Measurements from ENCODE around the gene WDR45. TPM values are rescaled to one million over a fixed set of nuclear protein-coding genes. Genes with fewer than 3 reads are reported as not detected.

Gene WDR45
- total and polyA plus RNA-seq, 2 of the 13 experiments (the other 11 are each of a cell fraction or from before 2014, with no cell fraction given), result 16.4 to 65.5 TPM

DNA sequence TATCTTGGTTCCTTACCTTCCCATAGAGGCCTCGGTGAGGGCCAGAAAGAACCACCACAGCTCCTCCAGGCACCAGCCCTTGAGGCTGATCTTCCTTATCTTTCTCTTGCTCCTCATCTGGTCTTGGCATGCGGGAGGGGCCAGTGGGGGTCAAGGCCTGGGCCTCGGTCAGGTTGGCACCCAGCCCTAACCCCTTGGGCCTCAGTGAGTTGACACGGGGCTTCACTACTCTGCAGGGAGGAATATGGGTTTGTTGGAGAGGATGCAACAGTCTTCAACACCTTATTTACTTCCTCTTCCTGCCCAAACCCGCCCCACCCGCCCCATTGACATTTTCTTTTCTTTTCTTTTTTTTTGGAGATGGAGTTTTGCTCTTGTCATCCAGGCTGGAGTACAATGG is 37.9 kb upstream of the WDR45 start:
- Histone ChIP-seq H3K4me3 (replicated peaks in 1 of 3; ENCODE audit: insufficient read depth in 1 of 3, low read depth in 2 of 3, low read length in 3 of 3) (no peak overlapping the region), H2AFZ (ENCODE audit: low read length) (no peak overlapping the region), H4K20me1 (ENCODE audit: insufficient read depth, low read length) (no peaks in the 10 kb centered on the region), H3K36me3 (replicated peaks in 1 of 2; ENCODE audit: control insufficient read depth in 1 of 2, insufficient read depth in 2 of 2, low read length in 2 of 2) (peaks cover 2 to 24% of the 10 kb centered on the region in 2 experiments; a peak in 4 of 5 replicates), H3K9ac (ENCODE audit: insufficient read depth, low read depth, low read length) (no peak overlapping the region), H3K4me2 (ENCODE audit: low read depth, low read length) (no peak overlapping the region), H3K27ac (ENCODE audit: extremely low read length, insufficient read depth, low read length) (no peak overlapping the region), H3K27me3 (ENCODE audit: control insufficient read depth in 1 of 2, insufficient read depth in 2 of 2, low read length in 2 of 2) (no peaks in the 10 kb centered on the region), H3K9me3 (ENCODE audit: low read length) (no peaks in the 10 kb centered on the region), H3K4me1 (ENCODE audit: insufficient read depth, low read length) (peaks cover 16% of the 10 kb centered on the region), H3K79me2 (ENCODE audit: insufficient read depth, low read length) (peaks cover 7% of the 10 kb centered on the region)
- DNase-seq (ENCODE audit: low spot score) (no peak), FAIRE-seq (no peak), ATAC-seq (no peak)
- intact Hi-C loops (cut with micrococcal nuclease; ENCODE audit: unreplicated experiment) (no loop called here), in situ Hi-C loops (cut with HindIII; ENCODE audit: extremely low pct_ligation_motif_present, low pct_unique_long_range_greater_than_20kb) (no loop called here)
- WGBS (ENCODE audit: low lambda C conversion rate), result 100% methylated on average over 4 of the region's 6 CpGs
- ChIA-PET CTCF (ENCODE audit: low intra/inter-chr PET ratio, low total read pairs) (no interaction called here), POLR2A (no interaction called here)
- BruUV-seq (replicated peaks), result no TSS peak
- no peak for TF ChIP-seq SOX6 (IDR thresholded peaks at IDR 0.05)
- no peak for TF ChIP-seq SOX6 (CRISPR knock-in tag; IDR thresholded peaks at IDR 0.05)
- TF ChIP-seq, protein P1, sequence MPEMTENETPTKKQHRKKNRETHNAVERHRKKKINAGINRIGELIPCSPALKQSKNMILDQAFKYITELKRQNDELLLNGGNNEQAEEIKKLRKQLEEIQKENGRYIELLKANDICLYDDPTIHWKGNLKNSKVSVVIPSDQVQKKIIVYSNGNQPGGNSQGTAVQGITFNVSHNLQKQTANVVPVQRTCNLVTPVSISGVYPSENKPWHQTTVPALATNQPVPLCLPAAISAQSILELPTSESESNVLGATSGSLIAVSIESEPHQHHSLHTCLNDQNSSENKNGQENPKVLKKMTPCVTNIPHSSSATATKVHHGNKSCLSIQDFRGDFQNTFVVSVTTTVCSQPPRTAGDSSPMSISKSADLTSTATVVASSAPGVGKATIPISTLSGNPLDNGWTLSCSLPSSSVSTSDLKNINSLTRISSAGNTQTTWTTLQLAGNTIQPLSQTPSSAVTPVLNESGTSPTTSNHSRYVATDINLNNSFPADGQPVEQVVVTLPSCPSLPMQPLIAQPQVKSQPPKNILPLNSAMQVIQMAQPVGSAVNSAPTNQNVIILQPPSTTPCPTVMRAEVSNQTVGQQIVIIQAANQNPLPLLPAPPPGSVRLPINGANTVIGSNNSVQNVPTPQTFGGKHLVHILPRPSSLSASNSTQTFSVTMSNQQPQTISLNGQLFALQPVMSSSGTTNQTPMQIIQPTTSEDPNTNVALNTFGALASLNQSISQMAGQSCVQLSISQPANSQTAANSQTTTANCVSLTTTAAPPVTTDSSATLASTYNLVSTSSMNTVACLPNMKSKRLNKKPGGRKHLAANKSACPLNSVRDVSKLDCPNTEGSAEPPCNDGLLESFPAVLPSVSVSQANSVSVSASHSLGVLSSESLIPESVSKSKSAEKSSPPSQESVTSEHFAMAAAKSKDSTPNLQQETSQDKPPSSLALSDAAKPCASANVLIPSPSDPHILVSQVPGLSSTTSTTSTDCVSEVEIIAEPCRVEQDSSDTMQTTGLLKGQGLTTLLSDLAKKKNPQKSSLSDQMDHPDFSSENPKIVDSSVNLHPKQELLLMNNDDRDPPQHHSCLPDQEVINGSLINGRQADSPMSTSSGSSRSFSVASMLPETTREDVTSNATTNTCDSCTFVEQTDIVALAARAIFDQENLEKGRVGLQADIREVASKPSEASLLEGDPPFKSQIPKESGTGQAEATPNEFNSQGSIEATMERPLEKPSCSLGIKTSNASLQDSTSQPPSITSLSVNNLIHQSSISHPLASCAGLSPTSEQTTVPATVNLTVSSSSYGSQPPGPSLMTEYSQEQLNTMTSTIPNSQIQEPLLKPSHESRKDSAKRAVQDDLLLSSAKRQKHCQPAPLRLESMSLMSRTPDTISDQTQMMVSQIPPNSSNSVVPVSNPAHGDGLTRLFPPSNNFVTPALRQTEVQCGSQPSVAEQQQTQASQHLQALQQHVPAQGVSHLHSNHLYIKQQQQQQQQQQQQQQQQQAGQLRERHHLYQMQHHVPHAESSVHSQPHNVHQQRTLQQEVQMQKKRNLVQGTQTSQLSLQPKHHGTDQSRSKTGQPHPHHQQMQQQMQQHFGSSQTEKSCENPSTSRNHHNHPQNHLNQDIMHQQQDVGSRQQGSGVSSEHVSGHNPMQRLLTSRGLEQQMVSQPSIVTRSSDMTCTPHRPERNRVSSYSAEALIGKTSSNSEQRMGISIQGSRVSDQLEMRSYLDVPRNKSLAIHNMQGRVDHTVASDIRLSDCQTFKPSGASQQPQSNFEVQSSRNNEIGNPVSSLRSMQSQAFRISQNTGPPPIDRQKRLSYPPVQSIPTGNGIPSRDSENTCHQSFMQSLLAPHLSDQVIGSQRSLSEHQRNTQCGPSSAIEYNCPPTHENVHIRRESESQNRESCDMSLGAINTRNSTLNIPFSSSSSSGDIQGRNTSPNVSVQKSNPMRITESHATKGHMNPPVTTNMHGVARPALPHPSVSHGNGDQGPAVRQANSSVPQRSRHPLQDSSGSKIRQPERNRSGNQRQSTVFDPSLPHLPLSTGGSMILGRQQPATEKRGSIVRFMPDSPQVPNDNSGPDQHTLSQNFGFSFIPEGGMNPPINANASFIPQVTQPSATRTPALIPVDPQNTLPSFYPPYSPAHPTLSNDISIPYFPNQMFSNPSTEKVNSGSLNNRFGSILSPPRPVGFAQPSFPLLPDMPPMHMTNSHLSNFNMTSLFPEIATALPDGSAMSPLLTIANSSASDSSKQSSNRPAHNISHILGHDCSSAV (CRISPR knock-in tag; IDR thresholded peaks at IDR 0.05; ENCODE audit: borderline replicate concordance), result no peak
- TF ChIP-seq, protein P2, sequence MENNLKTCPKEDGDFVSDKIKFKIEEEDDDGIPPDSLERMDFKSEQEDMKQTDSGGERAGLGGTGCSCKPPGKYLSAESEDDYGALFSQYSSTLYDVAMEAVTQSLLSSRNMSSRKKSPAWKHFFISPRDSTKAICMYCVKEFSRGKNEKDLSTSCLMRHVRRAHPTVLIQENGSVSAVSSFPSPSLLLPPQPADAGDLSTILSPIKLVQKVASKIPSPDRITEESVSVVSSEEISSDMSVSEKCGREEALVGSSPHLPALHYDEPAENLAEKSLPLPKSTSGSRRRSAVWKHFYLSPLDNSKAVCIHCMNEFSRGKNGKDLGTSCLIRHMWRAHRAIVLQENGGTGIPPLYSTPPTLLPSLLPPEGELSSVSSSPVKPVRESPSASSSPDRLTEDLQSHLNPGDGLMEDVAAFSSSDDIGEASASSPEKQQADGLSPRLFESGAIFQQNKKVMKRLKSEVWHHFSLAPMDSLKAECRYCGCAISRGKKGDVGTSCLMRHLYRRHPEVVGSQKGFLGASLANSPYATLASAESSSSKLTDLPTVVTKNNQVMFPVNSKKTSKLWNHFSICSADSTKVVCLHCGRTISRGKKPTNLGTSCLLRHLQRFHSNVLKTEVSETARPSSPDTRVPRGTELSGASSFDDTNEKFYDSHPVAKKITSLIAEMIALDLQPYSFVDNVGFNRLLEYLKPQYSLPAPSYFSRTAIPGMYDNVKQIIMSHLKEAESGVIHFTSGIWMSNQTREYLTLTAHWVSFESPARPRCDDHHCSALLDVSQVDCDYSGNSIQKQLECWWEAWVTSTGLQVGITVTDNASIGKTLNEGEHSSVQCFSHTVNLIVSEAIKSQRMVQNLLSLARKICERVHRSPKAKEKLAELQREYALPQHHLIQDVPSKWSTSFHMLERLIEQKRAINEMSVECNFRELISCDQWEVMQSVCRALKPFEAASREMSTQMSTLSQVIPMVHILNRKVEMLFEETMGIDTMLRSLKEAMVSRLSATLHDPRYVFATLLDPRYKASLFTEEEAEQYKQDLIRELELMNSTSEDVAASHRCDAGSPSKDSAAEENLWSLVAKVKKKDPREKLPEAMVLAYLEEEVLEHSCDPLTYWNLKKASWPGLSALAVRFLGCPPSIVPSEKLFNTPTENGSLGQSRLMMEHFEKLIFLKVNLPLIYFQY (CRISPR knock-in tag; IDR thresholded peaks at IDR 0.05; ENCODE audit: borderline replicate concordance), result no peak
- no peak for TF ChIP-seq KLF12 (CRISPR knock-in tag; IDR thresholded peaks at IDR 0.05; ENCODE audit: borderline replicate concordance)
- no peak for TF ChIP-seq HDAC6 (IDR thresholded peaks at IDR 0.05; ENCODE audit: low read depth, low read length)
- TF ChIP-seq NR2F6 (IDR thresholded peaks at IDR 0.05), result no peak
- no peak for TF ChIP-seq NR2F6 (CRISPR knock-in tag; IDR thresholded peaks at IDR 0.05)
- TF ChIP-seq NFKBIZ (CRISPR knock-in tag; IDR thresholded peaks at IDR 0.05), result no peak
- TF ChIP-seq NR2C2 (CRISPR knock-in tag; IDR thresholded peaks at IDR 0.05; ENCODE audit: borderline replicate concordance), result no peak
- TF ChIP-seq, protein P3, sequence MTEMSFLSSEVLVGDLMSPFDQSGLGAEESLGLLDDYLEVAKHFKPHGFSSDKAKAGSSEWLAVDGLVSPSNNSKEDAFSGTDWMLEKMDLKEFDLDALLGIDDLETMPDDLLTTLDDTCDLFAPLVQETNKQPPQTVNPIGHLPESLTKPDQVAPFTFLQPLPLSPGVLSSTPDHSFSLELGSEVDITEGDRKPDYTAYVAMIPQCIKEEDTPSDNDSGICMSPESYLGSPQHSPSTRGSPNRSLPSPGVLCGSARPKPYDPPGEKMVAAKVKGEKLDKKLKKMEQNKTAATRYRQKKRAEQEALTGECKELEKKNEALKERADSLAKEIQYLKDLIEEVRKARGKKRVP (CRISPR knock-in tag; IDR thresholded peaks at IDR 0.05), result no peak
- TF ChIP-seq, protein P4, sequence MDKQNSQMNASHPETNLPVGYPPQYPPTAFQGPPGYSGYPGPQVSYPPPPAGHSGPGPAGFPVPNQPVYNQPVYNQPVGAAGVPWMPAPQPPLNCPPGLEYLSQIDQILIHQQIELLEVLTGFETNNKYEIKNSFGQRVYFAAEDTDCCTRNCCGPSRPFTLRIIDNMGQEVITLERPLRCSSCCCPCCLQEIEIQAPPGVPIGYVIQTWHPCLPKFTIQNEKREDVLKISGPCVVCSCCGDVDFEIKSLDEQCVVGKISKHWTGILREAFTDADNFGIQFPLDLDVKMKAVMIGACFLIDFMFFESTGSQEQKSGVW (CRISPR knock-in tag; IDR thresholded peaks at IDR 0.05; ENCODE audit: borderline replicate concordance), result no peak
